ENCODE measurements around the gene MAPK11. TPM values are rescaled to one million over a fixed set of nuclear protein-coding genes. Genes with fewer than 3 reads are reported as not detected.

The MAPK11 gene
- total RNA-seq, 2 experiments from 2014 or later: 5.9 to 6.2 TPM

DNA sequence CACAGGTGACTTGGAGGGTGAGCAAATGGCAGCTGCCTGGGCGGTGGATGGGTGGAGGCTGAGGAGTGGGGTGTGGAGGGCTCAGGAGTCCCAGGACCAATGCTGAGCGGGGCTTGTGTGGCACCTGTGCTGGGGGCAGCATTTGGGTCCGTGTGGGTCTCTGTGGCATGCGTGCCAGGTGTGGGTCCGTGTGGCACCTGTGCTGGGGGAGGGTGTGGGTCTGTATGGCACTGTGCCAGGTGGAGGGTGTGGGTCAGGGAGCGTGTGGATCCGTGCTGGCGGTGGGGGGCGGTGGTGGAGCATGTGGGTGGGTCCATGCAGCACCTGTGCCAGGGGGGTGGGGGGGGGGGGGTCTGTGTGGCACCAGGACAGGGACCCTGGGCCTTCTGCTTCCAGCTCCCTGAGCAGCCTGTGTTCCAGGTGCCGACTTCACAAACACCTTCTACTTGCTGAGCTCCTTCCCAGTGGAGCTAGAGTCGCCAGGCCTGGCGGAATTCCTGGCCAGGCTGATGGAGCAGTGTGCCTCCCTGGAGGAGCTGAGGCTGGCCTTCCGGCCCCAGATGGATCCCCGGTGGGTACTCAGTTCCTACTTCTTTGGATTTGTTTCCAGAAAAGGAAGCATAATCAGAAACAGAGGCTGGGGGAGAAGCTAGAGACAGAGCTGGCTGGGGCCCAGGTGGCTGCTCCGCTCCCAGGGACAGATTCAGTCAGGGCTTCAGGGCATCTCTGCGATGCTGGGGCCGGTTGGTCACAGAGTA lies 54.7 kb downstream of the MAPK11 start:
- TF ChIP-seq, protein P1, sequence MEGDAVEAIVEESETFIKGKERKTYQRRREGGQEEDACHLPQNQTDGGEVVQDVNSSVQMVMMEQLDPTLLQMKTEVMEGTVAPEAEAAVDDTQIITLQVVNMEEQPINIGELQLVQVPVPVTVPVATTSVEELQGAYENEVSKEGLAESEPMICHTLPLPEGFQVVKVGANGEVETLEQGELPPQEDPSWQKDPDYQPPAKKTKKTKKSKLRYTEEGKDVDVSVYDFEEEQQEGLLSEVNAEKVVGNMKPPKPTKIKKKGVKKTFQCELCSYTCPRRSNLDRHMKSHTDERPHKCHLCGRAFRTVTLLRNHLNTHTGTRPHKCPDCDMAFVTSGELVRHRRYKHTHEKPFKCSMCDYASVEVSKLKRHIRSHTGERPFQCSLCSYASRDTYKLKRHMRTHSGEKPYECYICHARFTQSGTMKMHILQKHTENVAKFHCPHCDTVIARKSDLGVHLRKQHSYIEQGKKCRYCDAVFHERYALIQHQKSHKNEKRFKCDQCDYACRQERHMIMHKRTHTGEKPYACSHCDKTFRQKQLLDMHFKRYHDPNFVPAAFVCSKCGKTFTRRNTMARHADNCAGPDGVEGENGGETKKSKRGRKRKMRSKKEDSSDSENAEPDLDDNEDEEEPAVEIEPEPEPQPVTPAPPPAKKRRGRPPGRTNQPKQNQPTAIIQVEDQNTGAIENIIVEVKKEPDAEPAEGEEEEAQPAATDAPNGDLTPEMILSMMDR (IDR thresholded peaks at IDR 0.05): no peak
- intact Hi-C loops (cut with micrococcal nuclease): no loop called here
- H3K27me3 Mint-ChIP-seq: no peaks in the 10 kb centered on the region
- H3K36me3 Mint-ChIP-seq (ENCODE audit: low read depth): peaks cover 34% of the 10 kb centered on the region
- no peak overlapping the region for H3K4me3 Mint-ChIP-seq
- no peaks in the 10 kb centered on the region for H3K9me3 Mint-ChIP-seq
- ATAC-seq (no peak), DNase-seq (no peak)
- H3K4me1 Mint-ChIP-seq (ENCODE audit: low read depth): no peaks in the 10 kb centered on the region
- H3K27ac Mint-ChIP-seq: no peak overlapping the region
- POLR2A ChIA-PET: interaction anchor here (0.6 to 1.3 kb wide), 2 partner anchors 29 to 468 kb away, joined by 3 read pairs; partner anchors contain the start of gene TUBGCP6
- CTCF ChIA-PET: no interaction called here

Other genes starting within 250 kb of the MAPK11 start
- gene TTLL8, start 212.1 kb downstream of the MAPK11 start, total RNA-seq: not detected
- 1 to 10 TPM; 1.3 to 1.5 TPM for gene MLC1, start 185.0 kb downstream of the MAPK11 start, total RNA-seq
- under 1 TPM in 1 of 2 experiments, not detected in 1; 0.34 TPM for gene MOV10L1, start 180.4 kb downstream of the MAPK11 start, total RNA-seq
- 1 to 10 TPM; 3.3 to 3.9 TPM for gene PANX2, start 99.6 kb downstream of the MAPK11 start, total RNA-seq
- 100 to 1,000 TPM; 110 to 114 TPM for gene TRABD, start 84.5 kb downstream of the MAPK11 start, total RNA-seq
- 10 to 100 TPM; 24.0 to 25.5 TPM for gene SELENOO, start 69.4 kb downstream of the MAPK11 start, total RNA-seq
- gene TUBGCP6, start 25.4 kb downstream of the MAPK11 start, total RNA-seq: 10 to 100 TPM; 44.8 to 47.2 TPM
- 10 to 100 TPM; 43.0 to 44.3 TPM for gene HDAC10, start 19.1 kb downstream of the MAPK11 start, total RNA-seq
- 1 to 10 TPM; 7.9 to 9.2 TPM for gene MAPK12, start 8.7 kb downstream of the MAPK11 start, total RNA-seq
- gene PLXNB2, start 37.3 kb upstream of the MAPK11 start, total RNA-seq: 10 to 100 TPM; 22.1 to 26.4 TPM
- 1 to 10 TPM; 4.6 to 5.3 TPM for gene DENND6B, start 56.6 kb upstream of the MAPK11 start, total RNA-seq
- gene PPP6R2, start 72.9 kb upstream of the MAPK11 start, total RNA-seq: 10 to 100 TPM; 44.2 to 44.3 TPM
- 100 to 1,000 TPM; 120 TPM for gene SBF1, start 204.7 kb upstream of the MAPK11 start, total RNA-seq
- 1 to 10 TPM; 5.5 to 6.8 TPM for gene ADM2, start 211.2 kb upstream of the MAPK11 start, total RNA-seq
- gene MIOX, start 216.5 kb upstream of the MAPK11 start, total RNA-seq: under 1 TPM in 1 of 2 experiments, not detected in 1; 0.29 TPM
- 10 to 100 TPM; 48.0 to 48.8 TPM for gene LMF2, start 237.3 kb upstream of the MAPK11 start, total RNA-seq
- gene NCAPH2, start 237.8 kb upstream of the MAPK11 start, total RNA-seq: 100 to 1,000 TPM; 121 to 126 TPM